Measurements from ENCODE around the gene ARHGAP44. TPM values are rescaled to one million over a fixed set of nuclear protein-coding genes. Genes with fewer than 3 reads are reported as not detected.

Gene ARHGAP44
- total RNA-seq, 2 experiments from 2014 or later: not detected

DNA sequence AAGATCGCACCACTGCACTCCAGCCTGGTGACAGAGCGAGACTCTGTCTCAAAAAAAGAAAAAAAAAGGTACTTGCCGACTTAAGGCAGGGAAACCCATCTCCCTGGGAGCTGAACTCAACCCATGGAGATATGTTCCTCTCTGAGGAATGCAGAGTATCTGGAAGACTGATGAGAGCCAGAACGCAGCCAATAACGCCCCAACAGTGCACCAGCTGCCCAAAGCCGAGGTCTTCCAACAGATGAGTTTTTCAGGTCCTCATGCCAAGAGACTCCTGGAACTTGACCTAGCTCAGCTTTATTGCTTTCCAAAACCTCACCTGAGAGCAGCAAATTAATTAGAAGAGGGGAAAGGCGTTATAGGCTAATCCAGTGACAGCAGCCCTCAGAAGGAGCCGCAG, 219.2 kb downstream of the ARHGAP44 start:
- H3K27me3 Mint-ChIP-seq: no peaks in the 10 kb centered on the region
- CTCF ChIA-PET: interaction anchor here (0.9 kb wide), 1 partner anchor 22 kb away, joined by 4 read pairs; no protein-coding TSS in a partner anchor
- H3K36me3 Mint-ChIP-seq (ENCODE audit: low read depth): peaks cover 88% of the 10 kb centered on the region
- no peak overlapping the region for H3K27ac ChIP-seq (ENCODE audit: low read depth in 1 of 2, low read length in 2 of 2)
- intact Hi-C loops (cut with DNase I, micrococcal nuclease): no loop called here
- H3K36me3 ChIP-seq (ENCODE audit: insufficient read depth, low read length): peaks cover 82% of the 10 kb centered on the region
- no peaks in the 10 kb centered on the region for H3K27me3 ChIP-seq (ENCODE audit: control insufficient read depth in 1 of 2, insufficient read depth in 2 of 2, low read length in 2 of 2)
- POLR2A ChIA-PET: interaction anchor here (1.5 kb wide), 1 partner anchor 9 kb away, joined by 5 read pairs; the partner anchor contains the start of gene ELAC2
- H3K4me3 Mint-ChIP-seq: no peak overlapping the region
- TF ChIP-seq, protein P1, sequence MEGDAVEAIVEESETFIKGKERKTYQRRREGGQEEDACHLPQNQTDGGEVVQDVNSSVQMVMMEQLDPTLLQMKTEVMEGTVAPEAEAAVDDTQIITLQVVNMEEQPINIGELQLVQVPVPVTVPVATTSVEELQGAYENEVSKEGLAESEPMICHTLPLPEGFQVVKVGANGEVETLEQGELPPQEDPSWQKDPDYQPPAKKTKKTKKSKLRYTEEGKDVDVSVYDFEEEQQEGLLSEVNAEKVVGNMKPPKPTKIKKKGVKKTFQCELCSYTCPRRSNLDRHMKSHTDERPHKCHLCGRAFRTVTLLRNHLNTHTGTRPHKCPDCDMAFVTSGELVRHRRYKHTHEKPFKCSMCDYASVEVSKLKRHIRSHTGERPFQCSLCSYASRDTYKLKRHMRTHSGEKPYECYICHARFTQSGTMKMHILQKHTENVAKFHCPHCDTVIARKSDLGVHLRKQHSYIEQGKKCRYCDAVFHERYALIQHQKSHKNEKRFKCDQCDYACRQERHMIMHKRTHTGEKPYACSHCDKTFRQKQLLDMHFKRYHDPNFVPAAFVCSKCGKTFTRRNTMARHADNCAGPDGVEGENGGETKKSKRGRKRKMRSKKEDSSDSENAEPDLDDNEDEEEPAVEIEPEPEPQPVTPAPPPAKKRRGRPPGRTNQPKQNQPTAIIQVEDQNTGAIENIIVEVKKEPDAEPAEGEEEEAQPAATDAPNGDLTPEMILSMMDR (IDR thresholded peaks at IDR 0.05): no peak
- no peak for DNase-seq
- no peaks in the 10 kb centered on the region for H3K4me1 ChIP-seq (ENCODE audit: insufficient read depth, low read length)
- no peaks in the 10 kb centered on the region for H3K9me3 ChIP-seq (ENCODE audit: control insufficient read depth in 1 of 2, insufficient read depth in 1 of 2, low read length in 2 of 2)
- H3K9me3 Mint-ChIP-seq: no peaks in the 10 kb centered on the region
- ATAC-seq (ENCODE audit: poor library complexity): no peak
- no peak overlapping the region for H3K27ac Mint-ChIP-seq
- no peak overlapping the region for H3K4me3 ChIP-seq (ENCODE audit: low read length)
- H3K4me1 Mint-ChIP-seq (ENCODE audit: low read depth): peaks cover 8% of the 10 kb centered on the region

- H3K4me1 Mint-ChIP-seq (ENCODE audit: low read depth): peaks cover 18% of the 10 kb centered on the region
- no peaks in the 10 kb centered on the region for H3K9me3 Mint-ChIP-seq
- no peak for ATAC-seq (ENCODE audit: poor library complexity)
- intact Hi-C loops (cut with DNase I, micrococcal nuclease): no loop called here
- H3K27ac Mint-ChIP-seq: no peak overlapping the region
- Histone ChIP-seq H3K27ac (ENCODE audit: low read depth in 1 of 2, low read length in 2 of 2) (no peak overlapping the region), H3K4me1 (ENCODE audit: insufficient read depth, low read length) (peaks cover 6% of the 10 kb centered on the region), H3K9me3 (ENCODE audit: control insufficient read depth in 1 of 2, insufficient read depth in 1 of 2, low read length in 2 of 2) (no peaks in the 10 kb centered on the region), H3K4me3 (ENCODE audit: low read length) (no peak overlapping the region), H3K36me3 (ENCODE audit: insufficient read depth, low read length) (peaks cover 82% of the 10 kb centered on the region), H3K27me3 (ENCODE audit: control insufficient read depth in 1 of 2, insufficient read depth in 2 of 2, low read length in 2 of 2) (no peaks in the 10 kb centered on the region)
- H3K27me3 Mint-ChIP-seq: no peaks in the 10 kb centered on the region
- H3K36me3 Mint-ChIP-seq (ENCODE audit: low read depth): peaks cover 88% of the 10 kb centered on the region
- no peak for DNase-seq
- ChIA-PET POLR2A (no interaction called here), CTCF (no interaction called here)
- H3K4me3 Mint-ChIP-seq: no peak overlapping the region
- TF ChIP-seq, protein P1 (IDR thresholded peaks at IDR 0.05): no peak
Measured at GRCh38 chr17:13010959-13011358, 221.7 kb downstream of the ARHGAP44 start.

- no peak for ATAC-seq (ENCODE audit: poor library complexity)
- H3K27ac Mint-ChIP-seq: peak overlapping the region; percentile 32
- POLR2A ChIA-PET: no interaction called here
Measured at GRCh38 chr17:13014801-13015200, 225.5 kb downstream of the ARHGAP44 start.

More at GRCh38 chr17:13014801-13015200, 225.5 kb downstream of the ARHGAP44 start:
- Histone ChIP-seq H3K4me1 (ENCODE audit: insufficient read depth, low read length) (peaks cover 26% of the 10 kb centered on the region), H3K9me3 (ENCODE audit: control insufficient read depth in 1 of 2, insufficient read depth in 1 of 2, low read length in 2 of 2) (no peaks in the 10 kb centered on the region), H3K27me3 (ENCODE audit: control insufficient read depth in 1 of 2, insufficient read depth in 2 of 2, low read length in 2 of 2) (no peaks in the 10 kb centered on the region), H3K27ac (ENCODE audit: low read depth in 1 of 2, low read length in 2 of 2) (no peak overlapping the region), H3K4me3 (ENCODE audit: low read length) (no peak overlapping the region), H3K36me3 (ENCODE audit: insufficient read depth, low read length) (peaks cover 64% of the 10 kb centered on the region)
- H3K36me3 Mint-ChIP-seq (ENCODE audit: low read depth): peaks cover 79% of the 10 kb centered on the region
- peak overlapping the region; percentile 67 for H3K4me3 Mint-ChIP-seq
- H3K27me3 Mint-ChIP-seq: no peaks in the 10 kb centered on the region
- intact Hi-C loops (cut with DNase I, micrococcal nuclease): loop anchor here in 1 of 2 experiments (5.0 kb wide), 2 partner anchors 1018 to 1288 kb away; partner anchors contain the start of genes HS3ST3B1 and ZNF18
- H3K9me3 Mint-ChIP-seq: no peaks in the 10 kb centered on the region
- DNase-seq: no peak
- CTCF ChIA-PET: interaction anchor here (0.6 kb wide), 1 partner anchor 912 kb away, joined by 3 read pairs; no protein-coding TSS in a partner anchor
- H3K4me1 Mint-ChIP-seq (ENCODE audit: low read depth): peaks cover 44% of the 10 kb centered on the region
- TF ChIP-seq, protein P1 (IDR thresholded peaks at IDR 0.05): no peak

Measured in CD4-positive, alpha-beta T cell (primary cell).